COR-L47 (cell line): ENCODE results near the gene GRIN2B.

Experiments used
- DNase-seq: peaks from one replicate; lab custom pipeline; 2025; lab: John Stamatoyannopoulos, UW

GRIN2B gene

GRCh38 chr12:13981296-13981962 is at the start of gene GRIN2B:
Gene GRIN2B, minus strand, starts transcription at chr12:13981602. Its CDS starts 115,394 bp downstream, at chr12:13866208.
- no peak for DNase-seq

- DNase-seq, result no peak
Measured at GRCh38 chr12:14026537-14026936, 45.1 kb upstream of the GRIN2B start.

GRCh38 chr12:14024591-14024990 is 43.2 kb upstream of the GRIN2B start:
- DNase-seq, result no peak

- no peak for DNase-seq
Measured at GRCh38 chr12:14018080-14018479, 36.7 kb upstream of the GRIN2B start.

GRCh38 chr12:14010989-14011388 is 29.6 kb upstream of the GRIN2B start:
- DNase-seq, result no peak

GRCh38 chr12:14007639-14008038 is 26.2 kb upstream of the GRIN2B start:
- DNase-seq, result no peak

GRCh38 chr12:13992585-13992984 is 11.2 kb upstream of the GRIN2B start:
- no peak for DNase-seq

- no peak for DNase-seq
Measured at GRCh38 chr12:13992106-13992505, 10.7 kb upstream of the GRIN2B start.

- DNase-seq, result no peak
Measured at GRCh38 chr12:13986031-13986430, 4.6 kb upstream of the GRIN2B start.

GRCh38 chr12:13981990-13982389 is 588 bp upstream of the GRIN2B start:
- no peak for DNase-seq

- no peak for DNase-seq
Measured at GRCh38 chr12:13980538-13981295, 685 bp downstream of the GRIN2B start.

GRCh38 chr12:13979772-13980378 is 1.5 kb downstream of the GRIN2B start:
- no peak for DNase-seq

- DNase-seq, result no peak
Measured at GRCh38 chr12:13978876-13979275, 2.5 kb downstream of the GRIN2B start.

- no peak for DNase-seq
Measured at GRCh38 chr12:13976880-13977279, 4.5 kb downstream of the GRIN2B start.

GRCh38 chr12:13976028-13976584 is 5.3 kb downstream of the GRIN2B start:
- no peak for DNase-seq

GRCh38 chr12:13973996-13974395 is 7.4 kb downstream of the GRIN2B start:
- DNase-seq, result no peak

- DNase-seq, result no peak
Measured at GRCh38 chr12:13970803-13971202, 10.6 kb downstream of the GRIN2B start.

- no peak for DNase-seq
Measured at GRCh38 chr12:13968281-13968680, 13.1 kb downstream of the GRIN2B start.

- no peak for DNase-seq
Measured at GRCh38 chr12:13964666-13965065, 16.7 kb downstream of the GRIN2B start.

GRCh38 chr12:13962699-13963098 is 18.7 kb downstream of the GRIN2B start:
- no peak for DNase-seq

- no peak for DNase-seq
Measured at GRCh38 chr12:13961971-13962370, 19.4 kb downstream of the GRIN2B start.

- DNase-seq, result no peak
Measured at GRCh38 chr12:13959131-13959723, 22.2 kb downstream of the GRIN2B start.
